ENCODE data around the gene BMP3. TPM values are rescaled to one million over a fixed set of nuclear protein-coding genes. Genes with fewer than 3 reads are reported as not detected.

The BMP3 gene
- total RNA-seq, 2 donors from 2014 or later, result 0.05 TPM; not detected in 1

DNA sequence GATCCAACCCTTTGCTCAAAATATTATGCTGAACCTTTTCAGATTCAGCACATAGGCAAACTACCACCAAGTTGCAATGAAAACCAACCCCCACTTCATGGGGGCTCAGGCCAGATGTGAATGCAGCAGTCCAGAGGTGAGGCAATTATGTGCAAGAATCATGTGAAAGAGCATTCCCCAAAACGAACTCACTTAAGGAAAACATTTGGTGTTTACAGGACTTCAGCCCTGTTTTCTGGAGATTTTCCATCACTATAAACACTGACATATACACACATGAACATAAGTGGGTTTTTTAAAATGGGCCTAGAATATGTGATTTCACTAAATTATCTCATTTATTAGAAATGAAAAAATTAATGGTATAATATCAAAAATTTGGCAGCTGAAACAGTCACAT, 31.5 kb downstream of the BMP3 start:
- no peak for ATAC-seq (replicated peaks)
- H3K4me1 Mint-ChIP-seq, result no peaks in the 10 kb centered on the region
- peaks cover 18% of the 10 kb centered on the region for H3K27me3 Mint-ChIP-seq
- H3K4me3 Mint-ChIP-seq, result no peak overlapping the region
- H3K36me3 Mint-ChIP-seq (ENCODE audit: low read depth), result no peaks in the 10 kb centered on the region
- no peaks in the 10 kb centered on the region for H3K9me3 Mint-ChIP-seq
- H3K27ac Mint-ChIP-seq, result no peak overlapping the region

DNA sequence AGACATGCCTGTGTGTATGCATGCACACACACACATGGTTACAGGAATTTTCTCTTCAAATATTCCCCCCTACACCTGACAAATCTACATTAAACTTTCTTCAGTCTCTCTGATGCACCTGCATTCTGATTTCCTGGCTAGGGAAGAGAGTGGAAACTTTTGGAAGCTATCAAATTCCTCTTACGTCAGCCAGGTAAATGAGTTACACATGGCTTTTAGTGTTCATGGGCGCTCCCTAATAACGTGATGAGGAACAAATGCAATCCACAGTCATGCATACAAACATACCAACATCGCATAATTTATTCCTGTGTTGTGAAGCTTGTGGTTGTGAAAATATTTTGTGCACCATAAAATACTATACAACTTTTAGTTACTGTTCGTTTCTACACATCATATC, 34.9 kb downstream of the BMP3 start:
- Mint-ChIP-seq H3K4me1 (no peaks in the 10 kb centered on the region), H3K4me3 (no peak overlapping the region), H3K27me3 (peaks cover 18% of the 10 kb centered on the region), H3K9me3 (no peaks in the 10 kb centered on the region), H3K27ac (no peak overlapping the region), H3K36me3 (ENCODE audit: low read depth) (no peaks in the 10 kb centered on the region)
- no peak for ATAC-seq (replicated peaks)

DNA sequence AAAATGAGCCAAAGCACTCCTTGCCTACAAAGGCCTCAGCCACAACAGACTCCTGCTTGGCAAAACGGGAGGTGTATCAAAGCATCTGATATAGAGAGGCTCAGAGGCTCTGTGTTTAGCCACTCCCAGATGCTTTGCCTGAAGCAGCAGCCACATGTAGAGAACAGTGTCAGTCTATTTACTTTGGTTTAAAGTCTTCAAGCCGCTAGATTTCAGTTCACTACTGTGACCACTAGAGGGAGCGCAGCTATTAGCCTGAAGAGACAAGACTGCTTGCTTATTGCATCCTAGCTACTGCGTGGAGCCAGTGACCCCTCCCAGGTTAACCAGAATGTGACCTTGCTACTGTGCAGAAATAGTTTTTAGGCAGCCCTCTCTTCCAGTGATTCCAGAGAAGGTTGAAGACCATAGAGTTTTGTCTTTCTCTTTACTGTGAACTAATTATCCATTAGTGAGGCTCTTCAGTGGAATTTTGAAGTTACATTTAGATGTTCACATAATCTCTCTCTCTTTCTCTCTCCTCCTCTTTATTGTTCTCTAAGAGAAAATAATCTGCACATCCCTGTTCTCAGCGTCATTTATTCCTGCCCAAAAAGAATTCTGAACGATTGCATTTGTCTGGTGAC, 39.3 kb downstream of the BMP3 start:
- ATAC-seq (replicated peaks), result peak; percentile 71
- Mint-ChIP-seq H3K4me1 (no peaks in the 10 kb centered on the region), H3K4me3 (no peak overlapping the region), H3K9me3 (no peaks in the 10 kb centered on the region), H3K27ac (no peak overlapping the region), H3K27me3 (peaks cover 19% of the 10 kb centered on the region), H3K36me3 (ENCODE audit: low read depth) (no peaks in the 10 kb centered on the region)

DNA sequence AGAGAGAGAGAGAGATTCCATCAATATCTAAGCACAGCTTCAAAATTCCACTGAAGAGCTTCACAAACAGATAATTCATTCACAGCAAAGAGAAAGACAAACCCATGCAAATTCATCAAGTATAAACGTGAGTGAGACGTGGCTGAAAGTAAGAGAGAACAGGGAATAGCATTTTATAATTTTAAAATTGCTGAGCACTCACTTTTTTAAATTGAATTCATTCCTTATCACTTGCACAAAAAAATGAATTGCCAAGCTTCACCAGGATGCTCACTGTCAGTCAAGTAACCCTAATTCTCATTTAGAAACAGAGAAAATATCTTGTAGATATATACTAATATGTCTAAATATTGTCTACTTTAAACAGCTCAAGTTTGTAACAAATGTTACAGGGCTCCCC, 40.5 kb downstream of the BMP3 start:
- no peak overlapping the region for H3K27ac Mint-ChIP-seq

DNA sequence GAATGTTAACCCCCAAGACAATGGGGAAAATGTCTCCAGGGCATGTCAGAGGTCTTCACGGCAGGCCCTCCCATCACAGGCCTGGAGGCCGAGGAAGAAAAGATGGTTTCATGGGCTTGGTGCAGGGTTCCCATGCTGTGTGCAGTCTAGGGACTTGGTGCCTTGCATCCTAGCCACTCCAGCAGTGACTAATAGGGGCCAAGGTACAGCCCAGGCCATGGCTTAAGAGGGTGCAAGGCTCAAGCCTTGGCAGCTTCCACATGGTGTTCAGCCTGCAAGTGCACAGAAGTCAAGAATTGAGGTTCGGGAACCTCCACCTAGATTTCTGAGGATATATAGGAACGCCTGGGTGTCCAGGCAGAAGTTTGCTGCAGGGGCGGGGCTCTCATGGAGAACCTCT, 50.6 kb downstream of the BMP3 start:
- Mint-ChIP-seq H3K27me3 (peaks cover 8% of the 10 kb centered on the region), H3K4me3 (no peak overlapping the region), H3K36me3 (ENCODE audit: low read depth) (no peaks in the 10 kb centered on the region), H3K9me3 (no peaks in the 10 kb centered on the region), H3K4me1 (no peaks in the 10 kb centered on the region), H3K27ac (no peak overlapping the region)
- ATAC-seq (replicated peaks), result no peak

More for the DNA sequence above, 40.5 kb downstream of the BMP3 start:
- no peaks in the 10 kb centered on the region for H3K36me3 Mint-ChIP-seq (ENCODE audit: low read depth)
- no peak for ATAC-seq (replicated peaks)
- no peaks in the 10 kb centered on the region for H3K4me1 Mint-ChIP-seq
- H3K27me3 Mint-ChIP-seq, result peaks cover 23% of the 10 kb centered on the region
- no peak overlapping the region for H3K4me3 Mint-ChIP-seq
- H3K9me3 Mint-ChIP-seq, result no peaks in the 10 kb centered on the region

DNA sequence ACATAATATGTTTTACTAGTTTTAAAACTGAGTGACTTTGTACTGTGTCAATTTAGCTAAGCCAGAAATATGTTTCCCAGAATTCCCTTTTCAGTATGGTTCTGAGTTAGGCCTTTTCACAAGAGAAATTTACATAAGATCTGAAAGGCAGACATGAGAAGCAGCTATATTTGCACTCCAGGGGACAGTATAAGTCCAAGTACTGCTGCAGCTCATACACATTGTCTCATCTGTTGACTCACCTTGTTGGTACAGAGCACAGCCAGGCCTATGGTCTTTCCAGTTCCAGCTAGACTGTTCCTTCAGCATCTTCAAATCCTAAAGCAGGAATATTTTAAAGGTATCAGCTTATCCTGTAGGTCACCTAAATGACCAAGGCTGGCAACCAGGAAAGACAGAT, 53.5 kb downstream of the BMP3 start:
- H3K4me1 Mint-ChIP-seq, result no peaks in the 10 kb centered on the region
- H3K9me3 Mint-ChIP-seq, result no peaks in the 10 kb centered on the region
- H3K36me3 Mint-ChIP-seq (ENCODE audit: low read depth), result no peaks in the 10 kb centered on the region
- peaks cover 4% of the 10 kb centered on the region for H3K27me3 Mint-ChIP-seq
- H3K27ac Mint-ChIP-seq, result no peak overlapping the region
- no peak overlapping the region for H3K4me3 Mint-ChIP-seq
- no peak for ATAC-seq (replicated peaks)

DNA sequence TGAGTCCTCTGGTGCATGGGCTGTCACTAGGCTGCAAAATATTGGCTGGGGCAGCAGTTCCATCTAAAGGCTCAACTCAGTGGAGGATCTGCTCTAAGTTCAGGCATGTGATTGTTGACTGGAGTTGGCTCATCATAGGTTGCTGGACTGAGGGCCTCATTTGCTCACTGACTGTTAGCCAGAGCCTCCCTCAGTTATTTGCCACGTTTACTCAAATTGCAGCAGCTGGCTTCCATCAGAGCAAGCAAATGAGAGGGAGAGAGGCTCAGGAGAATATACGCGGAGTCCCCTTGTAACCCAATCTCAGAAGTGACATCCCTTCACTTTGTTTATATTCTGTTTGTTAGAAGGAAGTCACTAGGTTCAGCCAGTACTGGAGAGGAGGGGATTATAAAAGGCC, 54.1 kb downstream of the BMP3 start:
- no peak overlapping the region for H3K4me3 Mint-ChIP-seq
- H3K36me3 Mint-ChIP-seq (ENCODE audit: low read depth), result no peaks in the 10 kb centered on the region
- H3K9me3 Mint-ChIP-seq, result no peaks in the 10 kb centered on the region
- no peaks in the 10 kb centered on the region for H3K4me1 Mint-ChIP-seq
- H3K27ac Mint-ChIP-seq, result no peak overlapping the region
- H3K27me3 Mint-ChIP-seq, result peaks cover 4% of the 10 kb centered on the region
- no peak for ATAC-seq (replicated peaks)

DNA sequence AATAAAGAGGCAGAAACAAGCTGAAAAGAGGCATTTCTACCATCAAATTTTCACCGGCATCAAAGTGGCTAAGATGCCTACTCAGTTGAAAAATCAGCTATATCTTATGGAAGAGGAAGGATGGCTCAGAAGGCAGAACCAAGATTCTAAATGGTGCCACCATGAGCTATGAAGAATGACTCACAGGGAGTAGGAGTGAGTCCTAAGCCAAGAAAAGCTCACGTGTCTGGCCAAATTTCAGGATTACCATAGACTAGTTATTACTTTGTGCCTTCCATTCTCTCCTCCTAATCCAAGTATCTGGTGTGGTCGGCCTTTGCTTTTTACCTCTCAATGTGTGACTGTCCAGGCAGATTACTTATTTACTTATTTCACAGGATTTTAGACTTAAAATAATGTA, 54.8 kb downstream of the BMP3 start:
- H3K9me3 Mint-ChIP-seq, result no peaks in the 10 kb centered on the region
- ATAC-seq (replicated peaks), result no peak
- H3K27ac Mint-ChIP-seq, result no peak overlapping the region
- peaks cover 4% of the 10 kb centered on the region for H3K27me3 Mint-ChIP-seq
- H3K4me3 Mint-ChIP-seq, result no peak overlapping the region
- no peaks in the 10 kb centered on the region for H3K4me1 Mint-ChIP-seq
- H3K36me3 Mint-ChIP-seq (ENCODE audit: low read depth), result no peaks in the 10 kb centered on the region

DNA sequence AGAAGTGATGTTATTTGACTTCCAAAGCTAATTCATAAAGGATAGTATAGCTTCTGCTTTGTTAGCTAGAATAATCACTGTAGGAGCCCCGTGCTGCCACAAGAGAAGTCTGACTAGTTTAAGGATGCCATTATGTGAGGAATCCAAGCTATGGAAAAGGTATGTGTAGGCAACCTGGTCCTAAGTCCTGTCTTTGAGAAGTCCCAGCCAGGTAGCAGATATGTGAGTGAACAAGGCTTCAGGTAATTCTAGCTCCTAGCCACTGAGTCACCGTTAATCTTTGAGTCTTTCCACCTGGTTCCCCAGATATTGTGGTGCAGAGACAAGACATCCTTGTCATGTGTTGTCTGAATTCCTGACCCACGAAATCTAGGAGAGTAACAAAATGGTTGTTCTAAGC, 55.5 kb downstream of the BMP3 start:
- H3K4me1 Mint-ChIP-seq, result no peaks in the 10 kb centered on the region

DNA sequence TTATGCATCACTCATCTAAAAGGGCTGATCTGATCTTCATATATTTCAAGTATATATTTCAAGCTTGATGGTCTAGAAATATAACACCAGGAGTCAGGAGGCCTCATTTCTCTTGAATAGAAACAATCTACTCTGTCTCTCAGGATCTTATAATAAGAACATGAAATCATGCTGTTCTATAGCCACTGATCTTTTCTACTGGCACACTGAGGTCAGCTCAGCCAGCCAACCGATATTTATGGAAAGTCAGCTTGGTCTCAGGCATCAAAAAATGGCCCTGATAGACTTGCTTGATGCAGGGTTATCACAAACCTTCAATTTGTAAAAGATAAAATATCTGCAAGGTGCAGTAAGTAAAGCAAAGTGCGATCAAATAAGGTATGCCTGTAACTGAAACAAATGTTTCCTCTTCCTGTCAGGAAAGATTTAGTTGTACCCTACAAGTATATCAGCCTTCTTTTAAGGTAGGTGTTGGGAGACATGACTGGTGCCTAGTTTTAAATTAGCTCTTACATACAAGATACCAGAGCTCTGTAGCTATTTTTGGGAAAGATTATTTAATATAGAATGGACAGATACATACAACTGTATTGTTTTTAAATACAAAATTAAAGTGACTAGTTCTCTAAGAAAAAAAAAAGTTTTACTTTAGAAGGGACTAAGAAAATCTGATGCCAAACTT, 63.4 kb downstream of the BMP3 start:
- no peaks in the 10 kb centered on the region for H3K4me1 Mint-ChIP-seq
- H3K27ac Mint-ChIP-seq, result no peak overlapping the region
- peaks cover 3% of the 10 kb centered on the region for H3K9me3 Mint-ChIP-seq
- H3K36me3 Mint-ChIP-seq (ENCODE audit: low read depth), result no peaks in the 10 kb centered on the region
- no peak for ATAC-seq (replicated peaks)
- no peak overlapping the region for H3K4me3 Mint-ChIP-seq
- peaks cover 6% of the 10 kb centered on the region for H3K27me3 Mint-ChIP-seq

More for the DNA sequence above, 55.5 kb downstream of the BMP3 start:
- H3K4me3 Mint-ChIP-seq, result no peak overlapping the region
- no peaks in the 10 kb centered on the region for H3K36me3 Mint-ChIP-seq (ENCODE audit: low read depth)
- peaks cover 4% of the 10 kb centered on the region for H3K27me3 Mint-ChIP-seq
- no peak overlapping the region for H3K27ac Mint-ChIP-seq
- no peak for ATAC-seq (replicated peaks)
- H3K9me3 Mint-ChIP-seq, result no peaks in the 10 kb centered on the region

DNA sequence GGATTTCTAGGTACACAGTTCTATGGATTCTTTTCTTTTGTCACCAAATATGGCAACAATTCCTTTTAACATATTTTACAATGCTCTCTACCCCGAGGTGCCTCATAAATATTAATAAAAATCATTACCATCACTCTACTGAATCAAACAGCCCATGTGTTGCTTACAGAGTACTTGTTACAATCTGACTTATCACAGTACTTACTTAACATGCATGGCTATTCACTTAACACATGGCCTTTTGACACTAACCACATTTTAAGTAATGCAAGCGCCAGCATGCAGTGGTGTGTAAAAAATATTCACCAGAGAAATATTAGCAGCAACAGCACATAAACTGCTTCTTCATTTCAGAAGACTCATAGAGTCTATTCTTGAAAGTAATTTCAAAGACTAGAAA, 64.9 kb downstream of the BMP3 start:
- H3K4me1 Mint-ChIP-seq, result no peaks in the 10 kb centered on the region
- no peak for ATAC-seq (replicated peaks)
- peaks cover 6% of the 10 kb centered on the region for H3K27me3 Mint-ChIP-seq
- no peak overlapping the region for H3K27ac Mint-ChIP-seq
- H3K9me3 Mint-ChIP-seq, result peaks cover 3% of the 10 kb centered on the region
- no peaks in the 10 kb centered on the region for H3K36me3 Mint-ChIP-seq (ENCODE audit: low read depth)
- H3K4me3 Mint-ChIP-seq, result no peak overlapping the region

DNA sequence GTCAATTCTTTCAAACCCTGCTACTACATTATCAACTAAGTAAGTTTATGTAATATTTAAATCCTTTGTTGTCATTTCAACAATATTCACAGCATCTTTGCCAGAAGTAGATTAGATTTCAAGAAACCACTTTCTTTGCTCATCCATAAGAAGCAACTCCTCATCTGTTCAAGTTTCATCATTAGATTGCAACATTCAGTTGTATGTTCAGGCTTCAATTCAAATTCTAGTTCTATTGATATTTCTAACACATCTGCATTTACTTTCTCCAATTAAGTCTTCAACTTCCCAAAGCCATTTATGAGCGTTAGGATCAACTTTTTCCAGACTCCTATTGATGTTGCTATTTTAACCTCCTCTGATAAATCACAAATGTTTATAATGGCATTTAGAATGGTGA, 66.1 kb downstream of the BMP3 start:
- no peaks in the 10 kb centered on the region for H3K36me3 Mint-ChIP-seq (ENCODE audit: low read depth)

DNA sequence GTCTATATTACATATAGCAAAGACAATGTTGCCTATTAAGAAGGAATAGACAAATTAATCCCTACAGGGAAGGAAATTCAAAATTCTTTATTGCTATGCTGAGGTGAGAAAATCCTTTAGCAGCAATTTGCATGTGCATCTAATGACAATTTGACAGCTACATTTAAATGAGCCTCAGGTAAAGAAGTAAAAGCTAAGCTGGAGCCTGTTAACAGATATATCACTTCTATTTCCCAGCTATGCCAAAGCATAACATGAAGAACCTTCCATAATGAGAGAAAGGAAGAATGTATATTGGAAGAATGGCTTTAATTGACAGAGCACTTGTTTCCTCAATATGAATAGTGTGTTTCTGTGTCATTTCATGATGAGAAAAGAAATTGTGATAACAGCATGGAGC, 71.6 kb downstream of the BMP3 start:
- no peak overlapping the region for H3K27ac Mint-ChIP-seq
- peaks cover 4% of the 10 kb centered on the region for H3K36me3 Mint-ChIP-seq (ENCODE audit: low read depth)
- H3K4me3 Mint-ChIP-seq, result no peak overlapping the region
- ATAC-seq (replicated peaks), result no peak
- peaks cover 3% of the 10 kb centered on the region for H3K9me3 Mint-ChIP-seq
- no peaks in the 10 kb centered on the region for H3K27me3 Mint-ChIP-seq
- no peaks in the 10 kb centered on the region for H3K4me1 Mint-ChIP-seq

More for the DNA sequence above, 66.1 kb downstream of the BMP3 start:
- H3K4me1 Mint-ChIP-seq, result no peaks in the 10 kb centered on the region
- no peak overlapping the region for H3K27ac Mint-ChIP-seq
- no peak overlapping the region for H3K4me3 Mint-ChIP-seq
- no peak for ATAC-seq (replicated peaks)
- H3K9me3 Mint-ChIP-seq, result peaks cover 3% of the 10 kb centered on the region
- peaks cover 6% of the 10 kb centered on the region for H3K27me3 Mint-ChIP-seq

DNA sequence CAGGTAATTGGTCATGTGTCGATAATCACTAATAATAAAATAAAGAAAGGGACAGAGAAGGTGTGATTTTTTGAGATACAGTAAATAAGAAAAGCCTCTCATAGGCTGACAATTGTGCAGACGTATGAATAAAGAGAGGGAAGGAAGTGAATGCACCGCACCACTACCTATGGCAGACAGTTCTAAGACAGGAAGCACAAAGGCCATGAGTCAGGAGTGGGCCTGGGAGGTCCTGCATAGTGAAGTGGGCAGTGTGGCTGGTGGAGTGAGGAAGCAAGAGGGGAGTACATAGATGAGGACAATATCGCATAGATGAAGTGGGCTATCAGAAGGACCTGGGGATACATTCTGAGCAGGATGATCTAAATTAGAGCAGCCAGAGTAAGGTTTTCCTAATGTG, 75.6 kb downstream of the BMP3 start:
- no peaks in the 10 kb centered on the region for H3K27me3 Mint-ChIP-seq
- peaks cover 4% of the 10 kb centered on the region for H3K36me3 Mint-ChIP-seq (ENCODE audit: low read depth)
- no peak overlapping the region for H3K4me3 Mint-ChIP-seq
- no peak for ATAC-seq (replicated peaks)
- H3K9me3 Mint-ChIP-seq, result no peaks in the 10 kb centered on the region
- no peak overlapping the region for H3K27ac Mint-ChIP-seq
- no peaks in the 10 kb centered on the region for H3K4me1 Mint-ChIP-seq
